Measurements from ENCODE around the gene GPX3. TPM values are rescaled to one million over a fixed set of nuclear protein-coding genes. Genes with fewer than 3 reads are reported as not detected.

Gene GPX3
- total RNA-seq, 4 donors from 2014 or later, result 5.7 to 1,241 (median 263) TPM

GRCh38 chr5:151051066-151051930 is 30.9 kb downstream of the GPX3 start:
- peak; percentile 82 to 88 for DNase-seq
- Histone ChIP-seq H3K36me3 (no peaks in the 10 kb centered on the region), H3K4me3 (no peak overlapping the region), H3K27me3 (no peaks in the 10 kb centered on the region), H3K4me1 (no peaks in the 10 kb centered on the region), H3K9me3 (no peaks in the 10 kb centered on the region), H3K27ac (no peak overlapping the region)
- intact Hi-C loops (cut with DNase I; ENCODE audit: low total_unique reads), result loop anchor here (5.0 kb wide), 1 partner anchor 54 kb away; no protein-coding TSS in a partner anchor
- TF ChIP-seq CTCF (IDR thresholded peaks at IDR 0.05), result peak; percentile 68 to 92 (median 88)
- TF ChIP-seq POLR2A (IDR thresholded peaks at IDR 0.05), result no peak

GRCh38 chr5:151051931-151052608 is 31.7 kb downstream of the GPX3 start:
- no peaks in the 10 kb centered on the region for H3K36me3 ChIP-seq
- DNase-seq, result no peak
- H3K4me3 ChIP-seq, result no peak overlapping the region
- H3K9me3 ChIP-seq, result no peaks in the 10 kb centered on the region
- TF ChIP-seq POLR2A (IDR thresholded peaks at IDR 0.05) (no peak), CTCF (IDR thresholded peaks at IDR 0.05) (no peak)
- H3K27me3 ChIP-seq, result no peaks in the 10 kb centered on the region
- H3K27ac ChIP-seq, result peak overlapping the region in 1 of 2 donors; percentile 45
- no peaks in the 10 kb centered on the region for H3K4me1 ChIP-seq
- intact Hi-C loops (cut with DNase I; ENCODE audit: low total_unique reads), result loop anchor here (2.0 to 5.0 kb wide), 2 partner anchors 55 to 61 kb away; no protein-coding TSS in a partner anchor

GRCh38 chr5:151052836-151053235 is 32.4 kb downstream of the GPX3 start:
- no peak for TF ChIP-seq CTCF (IDR thresholded peaks at IDR 0.05)
- TF ChIP-seq POLR2A (IDR thresholded peaks at IDR 0.05), result no peak
- Histone ChIP-seq H3K36me3 (no peaks in the 10 kb centered on the region), H3K27me3 (no peaks in the 10 kb centered on the region), H3K4me1 (no peaks in the 10 kb centered on the region), H3K9me3 (no peaks in the 10 kb centered on the region), H3K4me3 (no peak overlapping the region), H3K27ac (no peak overlapping the region)
- intact Hi-C loops (cut with DNase I; ENCODE audit: low total_unique reads), result loop anchor here (2.0 to 5.0 kb wide), 2 partner anchors 56 to 60 kb away; no protein-coding TSS in a partner anchor
- no peak for DNase-seq

- DNase-seq, result no peak
- no peak overlapping the region for H3K4me3 ChIP-seq
- H3K27ac ChIP-seq, result no peak overlapping the region
- TF ChIP-seq POLR2A (IDR thresholded peaks at IDR 0.05) (no peak), CTCF (IDR thresholded peaks at IDR 0.05) (no peak)
- no peaks in the 10 kb centered on the region for H3K36me3 ChIP-seq
- no peaks in the 10 kb centered on the region for H3K27me3 ChIP-seq
- H3K4me1 ChIP-seq, result no peaks in the 10 kb centered on the region
- H3K9me3 ChIP-seq, result no peaks in the 10 kb centered on the region
- intact Hi-C loops (cut with DNase I; ENCODE audit: low total_unique reads), result loop anchor here (2.0 to 5.0 kb wide), 2 partner anchors 57 to 59 kb away; no protein-coding TSS in a partner anchor
Measured at GRCh38 chr5:151053796-151054462, 33.5 kb downstream of the GPX3 start.
